ENCODE measurements around the gene ADPRH. TPM values are rescaled to one million over a fixed set of nuclear protein-coding genes. Genes with fewer than 3 reads are reported as not detected.
"Not testable (repeated sequence)": the region's sequence is repeated elsewhere in the genome, so short reads cannot be mapped to it uniquely, and the experiment has no call there.

ADPRH gene
- total RNA-seq, 1 donor from 2014 or later, result 1.2 TPM

DNA sequence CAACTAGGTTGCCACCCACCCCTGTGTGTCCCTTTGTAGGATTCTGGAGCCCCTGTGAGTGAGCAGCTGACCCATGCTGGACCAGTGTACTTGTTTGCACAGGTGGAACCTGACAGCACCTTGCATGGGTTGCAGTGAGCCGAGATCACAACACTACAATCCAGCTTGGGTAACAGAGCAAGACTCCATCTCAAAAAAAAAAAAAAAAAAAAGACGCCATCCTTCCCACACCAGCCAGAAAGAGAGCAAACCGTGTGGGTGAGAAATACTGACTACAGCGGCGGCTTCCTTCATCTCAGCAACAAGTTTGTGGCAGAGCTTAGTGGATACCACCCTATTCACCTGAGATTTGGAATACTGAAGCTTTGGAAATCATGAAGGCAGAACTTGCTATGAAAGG lies 19.1 kb upstream of the ADPRH start:
- no peak for DNase-seq

DNA sequence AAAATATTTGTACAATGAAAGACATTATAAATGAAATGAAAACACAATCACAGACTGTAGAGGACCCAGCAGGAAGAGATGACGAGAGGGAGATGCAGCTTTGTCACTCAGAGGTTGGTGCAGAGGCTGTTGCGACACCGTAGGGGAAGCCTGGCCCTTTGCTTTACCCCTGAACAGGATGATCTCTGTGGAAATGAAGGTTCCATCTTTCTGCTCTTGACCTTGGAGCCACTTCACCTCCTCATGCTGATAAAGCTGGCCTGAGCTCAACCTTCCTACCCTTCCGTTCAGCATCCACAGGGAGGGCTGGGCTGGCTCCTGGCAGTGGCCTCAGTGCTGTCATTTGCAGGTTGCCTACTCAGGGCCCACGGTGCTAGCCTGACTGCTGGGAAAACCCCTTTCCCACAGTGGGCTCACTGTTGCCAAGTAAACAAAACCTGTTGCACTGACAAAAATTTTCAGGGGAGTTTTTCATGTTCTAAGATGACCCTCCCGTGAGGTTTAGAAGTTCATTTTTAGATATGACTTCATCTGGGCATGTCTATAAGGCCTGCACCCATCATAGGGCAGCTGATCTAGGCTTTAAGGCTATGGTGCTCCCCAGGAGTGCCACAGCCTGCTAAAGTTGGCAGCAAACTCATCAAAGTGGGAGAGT lies 16.9 kb upstream of the ADPRH start:
- no peak for DNase-seq

DNA sequence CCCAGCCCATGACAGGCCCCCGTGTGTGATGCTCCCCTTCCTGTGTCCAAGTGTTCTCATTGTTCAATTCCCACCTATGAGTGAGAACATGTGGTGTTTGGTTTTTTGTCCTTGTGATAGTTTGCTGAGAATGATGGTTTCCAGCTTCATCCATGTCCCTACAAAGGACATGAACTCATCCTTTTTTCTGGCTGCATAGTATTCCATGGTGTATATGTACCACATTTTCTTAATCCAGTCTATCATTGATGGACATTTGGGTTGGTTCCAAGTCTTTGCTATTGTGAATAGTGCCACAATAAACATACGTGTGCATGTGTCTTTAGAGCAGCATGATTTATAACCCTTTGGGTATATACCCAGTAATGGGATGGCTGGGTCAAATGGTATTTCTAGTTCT lies 16.0 kb upstream of the ADPRH start:
- DNase-seq, result not testable (repeated sequence)

DNA sequence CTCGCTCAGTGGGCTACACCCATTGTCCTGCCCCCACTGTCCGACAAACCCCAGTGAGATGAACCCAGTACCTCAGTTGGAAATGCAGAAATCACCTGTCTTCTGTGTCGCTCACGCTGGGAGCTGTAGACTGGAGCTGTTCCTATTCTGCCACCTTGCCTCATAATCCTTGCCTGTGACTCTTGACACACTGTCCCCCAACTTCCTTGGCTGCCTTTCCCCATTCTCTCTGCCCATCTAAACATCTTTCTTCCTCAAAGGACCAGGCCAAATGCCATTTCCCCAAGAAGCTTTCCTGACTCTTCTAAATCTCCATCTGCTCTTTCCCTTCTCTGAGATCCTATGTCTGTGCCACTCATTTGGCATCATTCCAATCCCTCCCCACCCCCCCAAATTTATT lies 10.1 kb upstream of the ADPRH start:
- no peak for DNase-seq

DNA sequence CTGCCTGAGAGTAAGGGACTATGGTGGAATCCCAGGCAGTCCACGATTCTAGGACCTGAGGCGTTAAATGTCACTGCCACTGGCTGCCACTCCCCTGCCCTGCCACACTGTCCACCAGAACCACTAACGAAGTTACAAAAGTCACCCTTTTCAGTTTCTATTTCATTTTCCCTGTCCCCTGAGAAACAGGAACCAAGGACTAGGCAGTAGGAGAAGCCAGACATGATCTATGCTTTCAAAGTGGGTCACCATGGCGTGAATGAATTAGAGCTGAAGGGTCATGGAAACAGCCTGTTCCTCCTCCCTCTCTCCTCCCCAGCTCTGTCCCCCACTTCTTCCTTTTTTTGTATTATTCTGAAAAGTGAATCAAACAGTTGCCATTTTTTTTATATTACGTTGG lies 9.1 kb upstream of the ADPRH start:
- no peak for DNase-seq

DNA sequence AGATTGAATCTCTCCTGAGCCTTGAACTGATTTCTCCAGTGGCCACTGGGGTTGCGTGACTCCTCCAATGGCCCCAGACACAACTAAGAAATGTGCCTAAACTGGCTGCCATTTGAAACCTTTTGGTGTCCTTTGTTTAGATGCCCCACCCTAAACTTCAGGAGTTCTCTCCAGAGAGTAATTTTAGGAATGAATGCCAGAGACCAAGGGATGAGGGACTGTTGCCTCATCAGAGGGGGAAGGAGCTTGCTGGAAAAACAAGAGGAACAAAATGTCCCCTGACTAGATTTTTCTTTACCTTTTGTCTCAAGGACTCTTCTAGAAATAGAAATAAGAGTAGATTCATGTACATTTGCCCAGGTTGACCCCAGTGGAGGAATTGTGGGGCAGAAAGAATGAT lies 8.1 kb upstream of the ADPRH start:
- no peak for DNase-seq

DNA sequence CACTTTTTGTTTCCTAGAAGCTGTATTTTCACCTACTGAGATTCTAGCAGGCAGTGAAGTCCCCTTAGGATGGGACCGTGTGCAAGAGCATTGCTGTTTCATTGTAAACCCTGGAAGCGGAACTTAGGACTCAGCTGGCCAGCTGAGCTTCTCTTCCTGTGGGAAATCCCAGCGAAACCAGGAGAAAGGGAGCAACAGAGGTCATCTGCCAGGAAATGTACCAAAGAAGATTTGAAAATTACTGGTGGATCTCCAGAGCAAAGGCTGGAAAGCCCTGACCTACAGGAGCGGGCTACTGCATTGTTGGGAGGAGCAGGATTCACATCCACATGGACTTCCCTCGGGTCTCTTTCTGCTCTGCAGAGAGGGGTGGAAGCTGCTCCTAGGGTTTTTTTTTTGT lies 7.6 kb upstream of the ADPRH start:
- no peak for DNase-seq

DNA sequence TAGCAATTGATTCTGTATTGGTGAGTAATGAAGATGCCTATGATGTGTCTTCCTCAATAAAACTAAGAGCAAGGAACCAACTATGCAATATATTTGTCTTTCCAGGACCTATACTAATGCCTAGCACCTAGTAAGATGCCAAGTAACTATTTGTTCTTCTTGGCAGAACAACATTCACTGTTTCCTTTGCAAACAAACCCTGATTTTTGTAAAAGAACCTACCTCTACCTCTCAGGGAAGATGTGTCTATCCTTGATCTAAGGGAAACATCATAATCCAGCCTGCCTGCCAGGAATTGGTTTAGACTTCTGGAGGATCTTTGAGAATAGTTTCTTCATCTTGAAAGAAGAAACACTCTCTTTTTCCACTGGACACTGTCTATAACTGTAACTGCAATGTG lies 3.8 kb upstream of the ADPRH start:
- DNase-seq, result no peak

DNA sequence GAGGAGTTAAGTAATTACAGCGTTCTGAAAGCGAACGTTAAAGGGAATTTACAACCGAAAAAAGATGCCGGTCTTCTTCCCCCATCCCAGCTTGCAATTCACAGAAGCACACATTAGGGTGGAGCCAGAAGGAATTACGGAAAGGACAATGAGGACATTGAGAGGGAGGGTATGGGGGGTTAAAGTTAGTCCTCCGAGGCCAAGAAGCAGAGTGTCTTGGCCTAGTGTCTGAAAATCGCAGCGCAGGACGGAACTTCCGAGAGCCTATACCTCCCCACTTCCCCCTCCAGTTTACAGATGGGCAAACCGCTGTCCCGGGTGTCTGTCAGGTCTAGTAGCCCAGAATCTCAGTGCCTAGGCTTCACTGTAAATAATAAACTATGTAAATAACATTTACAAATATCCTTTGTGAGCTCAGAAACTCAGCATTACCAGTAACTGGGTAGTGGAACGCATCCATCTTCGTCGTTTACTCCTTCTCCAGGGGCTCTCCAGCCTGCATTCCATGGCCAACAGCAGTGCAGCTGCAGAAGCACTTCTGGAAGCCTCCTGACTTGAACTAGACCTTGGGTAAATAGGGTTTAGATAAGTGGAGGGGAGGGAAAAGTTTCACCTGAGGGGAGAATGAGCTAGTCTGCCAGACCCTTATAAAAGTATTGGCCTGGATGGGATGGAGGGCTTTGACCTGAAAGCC lies 922 bp downstream of the ADPRH start:
- DNase-seq, result no peak

DNA sequence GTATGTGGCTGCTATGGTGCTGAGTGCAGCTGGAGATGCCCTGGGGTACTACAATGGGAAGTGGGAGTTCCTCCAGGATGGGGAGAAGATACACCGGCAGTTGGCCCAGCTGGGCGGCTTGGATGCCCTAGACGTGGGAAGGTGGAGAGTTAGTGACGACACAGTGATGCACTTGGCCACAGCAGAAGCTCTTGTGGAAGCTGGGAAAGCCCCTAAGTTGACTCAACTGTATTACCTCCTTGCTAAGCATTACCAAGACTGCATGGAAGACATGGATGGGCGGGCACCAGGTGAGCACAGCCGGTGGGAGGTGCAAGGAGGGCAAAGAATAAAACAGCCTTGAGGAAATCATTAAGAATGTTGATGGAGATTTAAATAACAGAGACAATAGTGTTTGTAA lies 2.9 kb downstream of the ADPRH start:
- DNase-seq, result no peak

DNA sequence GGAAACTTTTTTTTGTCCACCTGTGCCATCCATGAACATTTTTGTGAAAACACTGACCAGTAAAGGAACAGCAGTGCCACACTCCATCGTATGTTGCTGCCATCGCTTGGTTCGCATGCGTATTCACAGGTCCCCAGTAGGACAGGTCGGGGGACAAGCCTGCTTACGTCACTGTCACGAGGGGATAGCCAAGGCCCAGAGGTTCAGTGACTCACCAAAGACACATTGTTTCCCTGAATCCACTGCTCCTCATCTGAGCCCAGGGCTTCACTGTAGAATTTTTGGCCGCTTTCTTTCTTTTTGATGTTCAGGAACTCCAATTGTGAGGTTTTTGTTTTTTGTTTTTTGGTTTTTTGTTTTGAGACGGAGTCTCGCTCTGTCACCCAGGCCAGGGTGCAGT lies 5.9 kb downstream of the ADPRH start:
- DNase-seq, result no peak

DNA sequence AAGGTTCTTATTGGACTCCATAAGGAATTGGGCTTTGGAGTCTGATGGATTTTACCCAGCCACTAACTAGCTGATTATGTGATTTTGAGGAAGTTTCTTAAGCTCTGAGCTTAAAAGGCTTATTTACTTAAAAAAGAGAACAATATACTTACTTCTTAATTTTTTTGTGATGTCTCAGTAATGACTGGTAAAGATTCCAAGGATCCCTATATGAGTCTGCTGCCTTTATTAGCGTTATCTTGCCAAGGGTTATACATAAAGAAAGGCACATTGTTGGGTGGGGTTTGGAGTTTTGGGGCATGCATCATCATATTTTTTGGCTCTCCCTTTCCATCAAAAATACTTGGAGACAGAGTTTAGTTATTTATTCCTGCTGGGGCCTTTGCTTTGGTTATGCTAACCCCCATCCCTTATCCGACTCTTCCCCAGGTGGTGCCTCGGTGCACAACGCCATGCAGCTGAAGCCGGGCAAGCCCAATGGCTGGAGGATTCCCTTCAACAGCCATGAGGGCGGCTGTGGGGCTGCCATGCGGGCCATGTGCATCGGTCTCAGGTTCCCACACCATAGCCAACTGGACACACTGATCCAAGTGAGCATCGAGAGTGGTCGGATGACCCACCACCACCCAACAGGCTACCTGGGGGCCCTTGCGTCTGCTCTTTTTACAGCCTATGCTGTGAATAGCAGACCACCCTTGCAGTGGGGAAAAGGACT lies 6.7 kb downstream of the ADPRH start:
- no peak for DNase-seq

DNA sequence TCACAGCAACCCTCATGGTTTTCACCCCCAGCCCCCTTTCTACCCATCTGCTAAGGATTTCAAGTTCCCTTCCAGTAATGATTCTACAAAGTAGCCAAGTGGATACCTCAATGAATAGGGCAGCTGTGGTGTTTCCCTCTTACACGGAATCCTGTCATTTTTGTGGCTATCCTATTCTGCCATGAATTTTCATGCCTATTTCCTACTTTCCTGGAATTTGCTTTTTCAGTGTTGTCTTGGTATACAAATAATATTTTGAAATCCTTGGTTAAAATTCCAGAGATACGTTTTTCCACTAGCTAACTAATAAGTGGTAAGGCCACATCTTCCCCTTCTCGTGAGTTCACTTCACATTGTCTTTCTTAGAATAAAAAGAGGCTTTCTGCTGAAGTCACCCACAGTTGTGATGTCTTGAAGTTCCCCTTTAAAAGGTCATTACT lies 7.5 kb downstream of the ADPRH start:
- no peak for DNase-seq

DNA sequence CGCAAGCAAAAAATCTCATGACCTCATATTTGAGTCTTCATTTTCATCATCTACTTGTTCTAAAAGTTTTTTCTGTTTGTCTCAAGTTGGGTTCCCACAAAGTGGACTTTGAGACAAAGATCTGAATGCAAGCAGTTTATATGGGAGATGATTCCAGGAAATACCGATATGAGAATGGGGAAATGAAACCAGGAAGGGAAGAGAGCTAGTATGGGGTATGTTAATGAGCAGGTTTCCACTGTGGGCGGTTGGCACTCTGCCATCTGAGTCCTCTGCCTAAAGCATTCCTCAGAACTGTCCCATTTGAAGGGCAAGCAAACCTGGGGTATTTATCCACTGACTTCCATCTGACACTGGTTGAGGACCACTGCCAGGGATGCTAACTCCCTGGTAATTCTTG lies 8.8 kb downstream of the ADPRH start:
- no peak for DNase-seq

DNA sequence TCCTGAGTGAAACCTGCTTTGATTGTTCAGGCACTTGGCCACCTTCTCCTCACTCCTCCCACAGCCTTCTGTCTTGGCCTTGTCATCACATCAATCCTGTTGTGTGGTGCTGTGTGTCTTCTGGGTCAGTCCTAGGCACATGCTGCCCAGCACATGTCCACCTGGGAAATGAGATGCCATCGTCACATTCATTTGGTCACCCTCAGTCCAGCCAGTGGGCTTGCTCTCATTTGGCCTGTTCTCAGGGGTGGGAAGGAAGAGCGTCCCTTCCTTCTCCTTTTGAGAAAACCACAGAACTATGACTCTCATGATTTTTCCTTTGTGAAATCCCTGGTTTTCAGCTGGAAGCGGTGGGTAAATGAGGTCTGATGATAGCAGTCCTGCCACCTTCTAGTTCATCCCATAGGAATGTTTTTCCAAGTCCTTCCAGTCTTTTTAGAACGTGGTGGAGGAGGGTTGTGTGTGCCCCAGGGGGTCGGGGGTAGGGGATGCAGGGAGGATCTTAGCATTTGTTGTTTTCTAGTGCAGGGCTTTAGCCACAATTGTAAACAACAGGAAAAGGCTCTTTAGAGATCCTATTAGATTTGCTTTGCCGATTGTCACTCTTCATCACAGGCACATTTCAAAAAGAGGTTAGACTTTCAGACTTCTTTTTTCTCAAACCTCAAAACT lies 9.9 kb downstream of the ADPRH start:
- no peak for DNase-seq

DNA sequence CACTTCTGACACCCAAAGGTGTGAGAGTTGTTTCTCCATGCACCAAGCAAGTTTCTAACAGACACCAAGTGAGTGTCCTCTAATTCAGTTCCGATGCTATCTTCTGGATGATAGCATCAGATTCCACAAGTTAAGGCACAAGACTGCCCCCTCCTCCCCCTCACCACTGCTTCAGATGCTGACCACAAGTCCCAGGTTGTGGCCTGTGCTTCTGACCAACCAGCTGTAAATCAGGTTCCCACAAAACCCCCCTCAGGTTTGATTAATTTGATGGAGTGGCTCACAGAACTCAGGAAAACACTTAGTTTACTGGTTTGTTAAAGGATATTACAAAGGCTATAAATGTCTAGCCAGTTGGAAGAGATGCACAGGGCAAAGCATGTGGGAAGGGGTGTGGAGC lies 11.4 kb downstream of the ADPRH start:
- no peak for DNase-seq

DNA sequence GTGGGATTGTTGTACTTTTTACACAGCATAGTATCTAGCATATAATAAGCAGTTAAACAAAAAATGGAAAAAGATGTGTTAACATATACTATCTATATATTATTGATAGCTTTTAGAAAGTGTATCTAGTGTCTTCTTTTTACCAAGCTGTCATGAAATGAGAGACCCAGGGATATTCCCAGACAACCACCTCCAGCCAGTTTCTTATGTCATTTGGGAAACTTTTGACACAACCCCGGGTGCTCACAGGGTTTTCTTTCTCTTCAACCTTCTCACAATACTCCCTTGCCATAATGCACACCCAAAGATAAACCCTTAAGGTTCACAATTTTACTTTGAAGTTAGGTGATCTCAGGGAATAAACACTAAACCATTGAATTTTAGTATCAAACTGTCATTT lies 13.6 kb downstream of the ADPRH start:
- no peak for DNase-seq

DNA sequence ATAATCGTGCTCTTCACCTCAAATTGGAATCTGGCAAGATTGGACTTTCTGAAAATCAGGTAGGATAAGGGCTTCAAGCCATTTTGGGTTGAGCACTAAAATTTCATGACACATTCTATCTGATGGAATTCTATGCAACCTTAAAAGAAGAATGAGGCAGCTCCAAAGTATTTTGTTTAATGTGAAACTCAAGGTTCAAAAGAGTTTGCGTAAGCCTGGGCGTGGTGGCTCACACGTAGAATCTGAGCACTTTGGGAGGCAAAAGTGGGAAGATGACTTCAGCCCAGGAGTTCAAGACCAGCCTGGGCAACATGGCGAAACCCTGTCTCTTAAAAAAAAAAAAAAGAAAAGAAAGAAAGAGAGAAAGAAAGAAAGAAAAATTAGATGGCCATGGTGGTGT lies 14.8 kb downstream of the ADPRH start:
- DNase-seq, result no peak

DNA sequence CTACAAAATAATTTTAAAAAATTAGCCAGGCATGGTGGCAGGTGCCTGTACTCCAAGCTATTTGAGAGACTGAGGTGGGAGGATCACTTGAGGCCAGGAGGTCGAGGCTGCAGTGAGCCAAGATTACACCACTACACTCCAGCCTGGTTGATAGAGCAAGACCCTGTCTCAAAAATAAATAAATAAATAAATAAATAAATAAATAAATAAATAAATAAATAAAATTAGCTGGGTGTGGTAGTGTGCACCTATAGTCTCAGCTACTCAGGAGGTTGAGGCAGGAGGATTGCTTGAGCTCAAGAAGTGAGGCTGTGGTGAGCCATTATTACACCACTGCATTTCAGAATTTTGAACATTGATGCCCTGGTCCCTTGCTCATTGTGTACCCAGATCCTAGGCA lies 15.6 kb downstream of the ADPRH start:
- DNase-seq, result not testable (repeated sequence)

DNA sequence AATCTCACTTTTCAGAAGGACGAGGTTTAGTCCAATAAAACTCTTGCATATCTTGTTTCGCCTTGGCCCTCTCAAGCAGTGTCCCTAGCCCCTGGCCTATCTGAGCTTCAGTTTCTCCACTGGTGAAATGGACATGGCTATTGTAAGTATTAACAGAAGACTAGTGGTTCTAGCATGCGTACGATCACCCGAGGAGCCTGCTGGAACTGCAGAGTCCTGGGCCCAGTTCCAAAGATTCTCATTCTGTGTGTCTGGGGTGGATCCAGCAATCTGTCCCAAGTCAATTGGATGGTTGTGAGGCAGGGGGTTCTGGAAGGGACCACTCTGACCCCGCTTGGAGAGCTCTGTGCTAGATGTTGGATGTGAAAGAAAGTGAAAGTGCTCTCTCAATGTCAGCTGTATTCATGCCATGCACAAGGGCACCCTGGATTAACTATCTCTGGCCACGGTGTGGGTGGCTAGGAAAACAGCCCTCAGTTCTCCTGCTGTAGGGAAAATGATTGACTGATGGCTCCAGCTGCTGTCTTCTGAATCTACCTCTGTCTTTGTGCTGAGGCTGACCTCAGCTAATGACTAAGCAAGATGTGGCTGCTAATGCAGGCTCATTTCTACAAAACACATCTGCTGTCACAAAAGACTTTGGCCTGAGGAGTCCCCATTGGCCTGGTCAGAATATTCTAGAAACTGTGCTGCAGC lies 16.5 kb downstream of the ADPRH start:
- no peak for DNase-seq

DNA sequence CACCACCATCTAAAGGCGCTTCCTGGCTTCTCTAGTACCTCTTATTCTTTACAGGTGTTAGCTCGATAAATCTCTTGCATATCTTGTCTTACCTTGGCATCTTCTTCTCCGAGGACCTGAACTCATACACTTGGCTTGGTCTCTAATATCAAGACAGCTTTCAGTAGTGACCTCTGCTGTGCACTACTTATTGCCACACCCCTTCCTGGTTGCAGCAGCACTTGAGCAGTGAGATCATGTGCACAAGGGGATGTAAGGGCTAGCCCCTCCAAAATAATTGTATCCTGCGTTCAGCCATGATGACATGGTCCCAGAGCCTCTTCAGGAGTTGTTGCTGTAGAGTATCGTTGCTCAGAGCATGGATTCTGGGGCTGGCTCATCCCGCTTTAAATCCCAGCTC lies 17.1 kb downstream of the ADPRH start:
- DNase-seq, result no peak

DNA sequence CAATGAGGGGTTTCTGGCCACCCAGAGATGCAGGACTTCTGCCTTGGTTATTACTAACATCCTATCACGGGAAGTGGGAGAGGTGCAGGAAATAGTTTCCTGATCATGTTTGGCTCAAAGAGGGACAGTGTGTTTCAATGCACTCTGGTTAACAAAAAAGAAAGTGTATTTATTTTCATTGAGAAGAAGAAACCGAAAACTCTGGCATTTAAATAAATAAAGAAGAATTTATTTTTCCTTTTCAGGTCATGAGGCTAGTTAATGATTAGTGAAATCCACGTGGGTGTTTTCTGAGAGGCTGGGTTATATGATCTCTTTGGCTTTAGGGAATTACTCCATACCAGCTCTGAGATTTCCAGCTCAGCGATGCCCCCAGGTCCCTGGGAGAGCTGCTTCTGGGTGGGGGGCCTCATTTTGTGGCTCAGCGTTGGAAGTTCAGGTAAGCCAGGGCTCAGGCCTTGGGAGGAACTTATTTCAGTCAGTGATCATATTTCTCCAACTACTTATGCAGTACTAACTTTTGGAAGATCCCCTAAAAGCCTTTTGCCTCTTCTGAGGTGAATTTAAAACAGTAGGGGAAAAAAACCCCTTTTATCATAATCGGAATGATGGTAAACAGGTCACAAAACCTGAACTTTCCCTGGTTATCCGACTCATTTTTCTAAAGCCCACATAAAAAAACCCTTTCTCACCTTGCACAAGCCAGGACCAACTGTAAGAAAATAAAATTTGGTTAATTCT lies 18.4 kb downstream of the ADPRH start, which contains the start of gene PLA1A:
Gene PLA1A, plus strand, starts transcription at position 338 of the 741 bp plus-strand sequence. Its CDS starts 29 bp downstream, at position 367.
- no peak for DNase-seq

Measured in occipital lobe (tissue), 2 donors.